H1 (cell line): Measurements from ENCODE around the gene EPHA2. TPM values are rescaled to one million over a fixed set of nuclear protein-coding genes. Genes with fewer than 3 reads are reported as not detected.

Experiments used
- CTCF ChIA-PET: fragments of 300-600 bp; sonication (Branson Sonifier 250); formaldehyde crosslinking; loops from one replicate; lab custom pipeline; 2021; ENCODE audit not compliant: partially characterized antibody; lab: Charles Lee
- POLR2A ChIA-PET: fragments of 300-600 bp; sonication (Branson Sonifier 250); formaldehyde crosslinking; loops from one replicate; lab custom pipeline; 2021; ENCODE audit warnings: inconsistent platforms; ENCODE audit not compliant: partially characterized antibody; lab: Charles Lee
- DNase-seq, 2 experiments: peaks; one replicate each; pipeline versions ENCODE4 v3.0.0 to v3.0.0-alpha.2; 2010 to 2022; ENCODE audit warnings: low spot score in 2 of 2, low read depth in 1 of 2, mixed read lengths in 1 of 2
- FAIRE-seq: peaks from 2 replicates; lab custom pipeline; 2011; peaks lifted over from hg19 to GRCh38; lab: Jason Lieb, UNC
- H2AFZ ChIP-seq: 2 replicates; pipeline ENCODE4 v1.8.1; 2012; ENCODE audit warnings: low read length, inconsistent platforms
- H2AK5ac ChIP-seq: 2 replicates; pipeline ENCODE4 v1.6.1; 2013; ENCODE audit warnings: low read depth, low read length
- H2BK120ac ChIP-seq: replicated peaks from 2 replicates; pipeline ENCODE3; 2013; ENCODE audit warnings: low read depth, low read length, inconsistent platforms
- H2BK12ac ChIP-seq: 2 replicates; pipeline ENCODE4 v1.6.1; 2013; ENCODE audit warnings: low read depth, low read length
- H2BK15ac ChIP-seq: 2 replicates; pipeline ENCODE4 v1.6.1; 2013; ENCODE audit warnings: low read length
- H2BK20ac ChIP-seq: 2 replicates; pipeline ENCODE4 v1.6.1; 2013; ENCODE audit warnings: low read length
- H2BK5ac ChIP-seq: 2 replicates; pipeline ENCODE4 v1.6.1; 2013; ENCODE audit warnings: low read depth, low read length
- H3K14ac ChIP-seq: 2 replicates; pipeline ENCODE4 v1.6.1; 2013; ENCODE audit warnings: inconsistent platforms; ENCODE audit not compliant: insufficient read length
- H3K18ac ChIP-seq: 2 replicates; pipeline ENCODE4 v1.6.1; 2013; ENCODE audit warnings: low read length; ENCODE audit errors: extremely low read depth
- H3K23ac ChIP-seq: 2 replicates; pipeline ENCODE4 v1.6.1; 2013; ENCODE audit warnings: inconsistent platforms; ENCODE audit not compliant: insufficient read length
- H3K23me2 ChIP-seq: 2 replicates; pipeline ENCODE4 v1.6.1; 2013; ENCODE audit warnings: low read depth, low read length
- H3K27ac ChIP-seq: 2 replicates; pipeline ENCODE4 v1.6.1; 2011; ENCODE audit warnings: low read depth, low read length, inconsistent platforms
- H3K27me3 ChIP-seq, 4 experiments: replicated peaks in 1 of 4; 1 replicate in 1 of 4; 2 replicates in 3 of 4; pipeline versions ENCODE4 v1.6.1 to v1.8.1; 2011 to 2013; ENCODE audit warnings: low read length in 3 of 4, mild to moderate bottlenecking in 3 of 4, inconsistent platforms in 2 of 4, mixed read lengths in 2 of 4, moderate library complexity in 1 of 4; ENCODE audit not compliant: control insufficient read depth in 3 of 4, insufficient read depth in 3 of 4; ENCODE audit errors: extremely low read depth in 1 of 4
- H3K36me3 ChIP-seq, 4 experiments: 2 replicates each; pipeline versions ENCODE4 v1.6.1 to v1.8.1; 2011 to 2013; ENCODE audit warnings: mild to moderate bottlenecking in 4 of 4, low read length in 3 of 4, moderate library complexity in 2 of 4, control low read depth in 1 of 4, inconsistent platforms in 1 of 4; ENCODE audit not compliant: insufficient read depth in 4 of 4, control insufficient read depth in 2 of 4
- H3K4ac ChIP-seq: replicated peaks from 2 replicates; pipeline ENCODE3; 2013; ENCODE audit warnings: low read length, low read depth, mixed read lengths, inconsistent platforms; ENCODE audit not compliant: insufficient read length
- H3K4me1 ChIP-seq, 4 experiments: replicated peaks in 1 of 4; 1 replicate in 1 of 4; 2 replicates in 3 of 4; pipeline versions ENCODE4 v1.6.1 to v1.8.1; 2011 to 2013; ENCODE audit warnings: low read length in 3 of 4, inconsistent platforms in 2 of 4, mixed read lengths in 1 of 4; ENCODE audit not compliant: insufficient read depth in 4 of 4, control insufficient read depth in 3 of 4
- H3K4me2 ChIP-seq, 2 experiments: 2 replicates each; pipeline versions ENCODE4 v1.6.1 to v1.8.1; 2011 to 2013; ENCODE audit warnings: low read depth in 2 of 2, low read length in 2 of 2, control low read depth in 1 of 2, inconsistent platforms in 1 of 2, mild to moderate bottlenecking in 1 of 2; ENCODE audit not compliant: insufficient read depth in 1 of 2
- H3K4me3 ChIP-seq, 4 experiments: fragments of 200-600, 300-600 bp in 1 of 4; sonication (generic), shearing (Covaris generic), sonication (Bioruptor Twin) in 1 of 4; 2 replicates each; pipeline versions ENCODE4 v1.5.1 to v1.8.1; 2011 to 2016; ENCODE audit warnings: low read length in 4 of 4, low read depth in 3 of 4, control low read depth in 2 of 4, inconsistent platforms in 2 of 4, mild to moderate bottlenecking in 2 of 4, mixed read lengths in 1 of 4, moderate library complexity in 1 of 4; ENCODE audit not compliant: insufficient read depth in 2 of 4; ENCODE audit errors: extremely low read depth in 1 of 4
- H3K56ac ChIP-seq: replicated peaks from 2 replicates; pipeline ENCODE3; 2013; ENCODE audit warnings: low read depth, mild to moderate bottlenecking, mixed read lengths, low read length, inconsistent platforms; ENCODE audit not compliant: insufficient read length
- H3K79me1 ChIP-seq: 2 replicates; pipeline ENCODE4 v1.6.1; 2013; ENCODE audit warnings: low read depth, low read length, control low read depth
- H3K79me2 ChIP-seq, 2 experiments: 2 replicates each; pipeline versions ENCODE4 v1.6.1 to v1.8.1; 2012 to 2013; ENCODE audit warnings: low read length in 2 of 2, mild to moderate bottlenecking in 2 of 2, inconsistent platforms in 1 of 2; ENCODE audit not compliant: insufficient read depth in 2 of 2, control insufficient read depth in 1 of 2
- H3K9ac ChIP-seq, 4 experiments: replicated peaks in 1 of 4; 1 replicate in 1 of 4; 2 replicates in 3 of 4; pipeline versions ENCODE4 v1.6.1 to v1.8.1; 2011 to 2013; ENCODE audit warnings: low read depth in 3 of 4, low read length in 3 of 4, control low read depth in 2 of 4, mild to moderate bottlenecking in 2 of 4, moderate library complexity in 2 of 4, inconsistent platforms in 1 of 4; ENCODE audit errors: extremely low read depth in 1 of 4
- H3K9me3 ChIP-seq, 2 experiments: 2 replicates each; pipeline versions ENCODE4 v1.6.1 to v1.8.1; 2012 to 2013; ENCODE audit warnings: mild to moderate bottlenecking in 2 of 2, moderate library complexity in 2 of 2, control low read depth in 1 of 2, inconsistent platforms in 1 of 2, low read depth in 1 of 2, low read length in 1 of 2, mixed read lengths in 1 of 2; ENCODE audit not compliant: insufficient read depth in 2 of 2
- H4K20me1 ChIP-seq, 2 experiments: replicated peaks in 1 of 2; 2 replicates each; pipeline versions ENCODE3 to v1.8.1; 2011 to 2013; ENCODE audit warnings: inconsistent platforms in 2 of 2, low read length in 2 of 2, mild to moderate bottlenecking in 1 of 2; ENCODE audit not compliant: insufficient read depth in 2 of 2, control insufficient read depth in 1 of 2
- H4K5ac ChIP-seq: 2 replicates; pipeline ENCODE4 v1.6.1; 2013; ENCODE audit warnings: low read length, low read depth, mixed read lengths, inconsistent platforms; ENCODE audit not compliant: insufficient read length
- H4K8ac ChIP-seq: 2 replicates; pipeline ENCODE4 v1.8.0; 2013; ENCODE audit warnings: mild to moderate bottlenecking, moderate library complexity, low read length, inconsistent platforms; ENCODE audit not compliant: insufficient read depth; ENCODE audit errors: extremely low read depth
- H4K91ac ChIP-seq: replicated peaks from 2 replicates; pipeline ENCODE3; 2013; ENCODE audit warnings: low read length, mixed read lengths, inconsistent platforms; ENCODE audit not compliant: insufficient read length
- ASH2L ChIP-seq: fragments of 200-600, 300-600 bp; sonication (generic); IDR thresholded peaks from one replicate; pipeline ENCODE4 v1.7.1; 2017; ENCODE audit warnings: low read length
- CEBPB ChIP-seq: IDR thresholded peaks from 2 replicates; pipeline ENCODE4 v1.6.1; 2012; ENCODE audit warnings: low read depth, low read length
- KDM1A ChIP-seq: fragments of 200-600, 300-600 bp; sonication (generic); IDR thresholded peaks from 2 replicates; pipeline ENCODE4 v1.7.1; 2016; ENCODE audit warnings: mild to moderate bottlenecking, low read length, borderline replicate concordance
- KDM4A ChIP-seq: IDR thresholded peaks from one replicate; pipeline ENCODE4 v1.7.1; 2012; ENCODE audit warnings: low read depth, mild to moderate bottlenecking, moderate library complexity, low read length, inconsistent platforms; ENCODE audit not compliant: severe bottlenecking
- PHF8 ChIP-seq: fragments of 200-600 bp; sonication (generic); conservative IDR thresholded peaks from 2 replicates; pipeline ENCODE4 v1.7.1; 2012; ENCODE audit warnings: low read depth, mild to moderate bottlenecking, inconsistent platforms, low read length, moderate library complexity
- POLR2A ChIP-seq, 2 experiments: IDR thresholded peaks; 1 replicate in 1 of 2; 2 replicates in 1 of 2; pipeline ENCODE4 v1.6.1; 2011; ENCODE audit warnings: low read depth in 2 of 2, low read length in 2 of 2, mild to moderate bottlenecking in 2 of 2; ENCODE audit errors: control extremely low read depth in 1 of 2
- RAD21 ChIP-seq, 2 experiments: IDR thresholded peaks in 1 of 2; conservative IDR thresholded peaks in 1 of 2; 2 replicates each; pipeline ENCODE4 v1.6.1; 2011; ENCODE audit warnings: low read depth in 2 of 2, low read length in 2 of 2, improper control_type of control experiment in 1 of 2, inconsistent platforms in 1 of 2, mild to moderate bottlenecking in 1 of 2, moderate library complexity in 1 of 2
- WGBS, 2 experiments: shearing (Covaris generic) in 1 of 2; methylation state at CpG; one replicate each; pipeline versions ENCODE4 v1.1.6 to v1.1.7; 2013 to 2015; ENCODE audit warnings: low lambda C conversion rate in 2 of 2, mixed read lengths in 2 of 2, inconsistent platforms in 1 of 2, low coverage in 1 of 2, missing lambda C conversion rate in 1 of 2; ENCODE audit not compliant: insufficient replicate concordance in 2 of 2, insufficient coverage in 1 of 2, insufficient read length in 1 of 2; ENCODE audit errors: extremely low coverage in 1 of 2, missing lambda C conversion rate in 1 of 2; 5-methylcytosine and 5-hydroxymethylcytosine counted together
- polyA plus RNA-seq, 7 experiments: library from polyadenylated mRNA; depleted of rRNA in 3 of 7; stranded (reverse) in 5 of 7; unstranded in 2 of 7; fragments of >200 nt in 5 of 7; fragments of 200-250 nt in 2 of 7; gene quantifications; 1 replicate in 5 of 7; 2 replicates in 1 of 7; 4 replicates in 1 of 7; pipeline versions ENCODE4 v1.2.1 to v1.2.3, GENCODE V29; 2011 to 2013; ENCODE audit warnings: missing spikeins in 2 of 7, mixed read lengths in 2 of 7
- total RNA-seq: library from RNA; stranded (reverse); fragmentation: NEBNext Ultra II Directional; extraction: Animal tissue kit (Norgen Biotek cat#: 25700); gene quantifications from 2 replicates; pipeline ENCODE4 v1.2.1, GENCODE V29; 2021

The EPHA2 gene
- total and polyA plus RNA-seq, 2 of the 8 experiments (the other 6 are each of a cell fraction or from before 2014, with no cell fraction given), result 26.8 to 33.6 TPM

DNA sequence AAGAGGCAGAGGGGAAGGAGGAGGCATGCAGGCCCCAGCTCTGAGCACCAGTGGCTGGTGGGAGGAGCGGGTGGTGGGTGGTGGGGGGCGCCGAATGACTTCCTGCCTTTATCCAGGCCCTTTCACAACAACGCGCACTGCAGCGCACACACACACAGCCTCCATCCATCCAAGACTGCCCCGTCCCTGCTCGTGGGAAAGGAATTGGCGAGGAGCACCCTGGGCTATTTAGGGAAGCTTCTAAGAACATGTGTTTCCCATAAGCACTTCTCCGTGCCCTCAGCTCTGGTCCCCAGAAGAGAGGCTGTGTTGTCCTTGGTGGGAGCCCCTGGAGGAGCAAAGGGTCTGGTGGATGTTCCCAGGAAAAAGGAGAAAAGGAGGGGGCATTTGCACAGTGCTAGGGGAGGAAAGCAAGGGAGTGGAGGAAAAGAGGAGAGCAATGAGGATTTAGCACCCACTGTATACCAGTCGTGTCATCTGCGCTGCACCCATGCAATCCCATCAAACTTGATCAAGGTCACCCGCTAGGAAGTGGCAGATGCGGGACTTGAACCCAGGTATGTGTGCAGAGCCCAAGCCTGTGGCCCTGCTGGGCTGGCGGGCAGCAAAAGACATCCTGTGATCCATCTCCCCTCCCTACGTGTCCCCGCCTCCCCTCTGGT, 28.1 kb downstream of the EPHA2 start:
- Histone ChIP-seq H3K79me2 (no peaks in the 10 kb centered on the region), H2BK120ac (no peak overlapping the region), H3K14ac (no peak overlapping the region), H2BK5ac (no peak overlapping the region), H3K4ac (no peak overlapping the region), H2BK15ac (no peak overlapping the region), H4K20me1 (peaks cover 5 to 25% of the 10 kb centered on the region in 2 experiments), H2AFZ (no peak overlapping the region), H3K18ac (no peak overlapping the region), H4K5ac (no peak overlapping the region), H2BK12ac (no peak overlapping the region), H3K27me3 (no peaks in the 10 kb centered on the region), H3K23me2 (no peaks in the 10 kb centered on the region), H2BK20ac (no peak overlapping the region), H3K4me1 (peaks cover 0 to 3% (median 0%) of the 10 kb centered on the region in 4 experiments; a peak in 1 of 7 replicates), H3K23ac (no peak overlapping the region), H3K79me1 (no peaks in the 10 kb centered on the region; the same call in none of the 2 replicates), H3K9me3 (no peaks in the 10 kb centered on the region), H3K27ac (no peak overlapping the region), H4K8ac (no peak overlapping the region), H3K4me2 (no peak overlapping the region), H3K36me3 (peaks cover 23 to 67% (median 54%) of the 10 kb centered on the region in 4 experiments; a peak in 7 of 8 replicates), H3K56ac (no peak overlapping the region), H3K9ac (no peak overlapping the region), H3K4me3 (no peak overlapping the region), H4K91ac (no peak overlapping the region), H2AK5ac (no peak overlapping the region)
- ChIA-PET CTCF (interaction anchor here (0.8 to 31.3 kb wide), 7 partner anchors 10 to 62 kb away, joined by 3 to 522 read pairs (median 5); partner anchors contain the start of gene FAM131C), POLR2A (interaction anchor here (1.1 to 2.0 kb wide), 3 partner anchors 17 to 36 kb away, joined by 3 to 4 read pairs (median 4); partner anchors contain the start of gene EPHA2)
- WGBS, 2 experiments, result 94% methylated on average over 14 of the region's 17 CpGs; no CpG with 5 or more reads in 1 of the 2 experiments
- DNase-seq (no peak), FAIRE-seq (no peak)
- TF ChIP-seq KDM4A (no peak), RAD21 (IDR thresholded peaks at IDR 0.05 in 1 of 2, conservative IDR thresholded peaks at IDR 0.05 in 1 of 2; ENCODE audit: low read depth in 2 of 2, low read length in 2 of 2) (no peak), PHF8 (no peak), KDM1A (no peak), POLR2A (IDR thresholded peaks at IDR 0.05; ENCODE audit: control extremely low read depth in 1 of 2, low read depth in 2 of 2, low read length in 2 of 2) (no peak), ASH2L (no peak), CEBPB (no peak)
